ENCODE results near the gene VSTM2L.

DNA sequence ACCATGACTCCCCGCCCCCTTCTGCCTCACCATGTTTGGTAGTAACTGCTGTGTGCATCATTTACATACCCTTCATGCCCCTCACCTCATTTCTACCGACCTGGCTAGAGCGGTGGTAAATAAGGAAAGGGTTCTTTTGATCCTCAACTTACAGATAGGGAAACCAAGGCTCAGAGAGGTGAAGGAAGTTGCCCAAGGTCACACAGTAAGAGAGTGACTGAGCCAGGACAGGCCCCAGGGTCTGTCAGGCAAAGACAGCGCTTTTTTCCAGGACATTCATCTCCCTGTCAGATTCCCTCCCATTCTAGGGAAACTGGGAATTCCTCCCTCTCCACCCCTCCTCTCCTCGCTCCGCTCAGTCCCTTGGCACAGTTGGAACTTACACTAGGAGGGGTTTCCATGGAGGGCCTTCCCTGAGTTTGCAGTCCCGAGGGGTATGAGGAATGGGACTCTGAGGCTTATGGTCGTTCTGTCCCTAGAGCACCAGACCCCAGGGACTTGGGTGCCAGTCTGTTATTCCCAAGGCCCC, 2.0 kb downstream of the VSTM2L start:
- no peak for TF ChIP-seq TAF1 (IDR thresholded peaks at IDR 0.05; ENCODE audit: low read depth)
- TF ChIP-seq, protein P1, sequence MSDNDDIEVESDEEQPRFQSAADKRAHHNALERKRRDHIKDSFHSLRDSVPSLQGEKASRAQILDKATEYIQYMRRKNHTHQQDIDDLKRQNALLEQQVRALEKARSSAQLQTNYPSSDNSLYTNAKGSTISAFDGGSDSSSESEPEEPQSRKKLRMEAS (IDR thresholded peaks at IDR 0.05): no peak
- TF ChIP-seq TEAD4 (IDR thresholded peaks at IDR 0.05): no peak
- no peak for TF ChIP-seq CREB1 (IDR thresholded peaks at IDR 0.05; ENCODE audit: low read depth)
- TF ChIP-seq, protein P2, sequence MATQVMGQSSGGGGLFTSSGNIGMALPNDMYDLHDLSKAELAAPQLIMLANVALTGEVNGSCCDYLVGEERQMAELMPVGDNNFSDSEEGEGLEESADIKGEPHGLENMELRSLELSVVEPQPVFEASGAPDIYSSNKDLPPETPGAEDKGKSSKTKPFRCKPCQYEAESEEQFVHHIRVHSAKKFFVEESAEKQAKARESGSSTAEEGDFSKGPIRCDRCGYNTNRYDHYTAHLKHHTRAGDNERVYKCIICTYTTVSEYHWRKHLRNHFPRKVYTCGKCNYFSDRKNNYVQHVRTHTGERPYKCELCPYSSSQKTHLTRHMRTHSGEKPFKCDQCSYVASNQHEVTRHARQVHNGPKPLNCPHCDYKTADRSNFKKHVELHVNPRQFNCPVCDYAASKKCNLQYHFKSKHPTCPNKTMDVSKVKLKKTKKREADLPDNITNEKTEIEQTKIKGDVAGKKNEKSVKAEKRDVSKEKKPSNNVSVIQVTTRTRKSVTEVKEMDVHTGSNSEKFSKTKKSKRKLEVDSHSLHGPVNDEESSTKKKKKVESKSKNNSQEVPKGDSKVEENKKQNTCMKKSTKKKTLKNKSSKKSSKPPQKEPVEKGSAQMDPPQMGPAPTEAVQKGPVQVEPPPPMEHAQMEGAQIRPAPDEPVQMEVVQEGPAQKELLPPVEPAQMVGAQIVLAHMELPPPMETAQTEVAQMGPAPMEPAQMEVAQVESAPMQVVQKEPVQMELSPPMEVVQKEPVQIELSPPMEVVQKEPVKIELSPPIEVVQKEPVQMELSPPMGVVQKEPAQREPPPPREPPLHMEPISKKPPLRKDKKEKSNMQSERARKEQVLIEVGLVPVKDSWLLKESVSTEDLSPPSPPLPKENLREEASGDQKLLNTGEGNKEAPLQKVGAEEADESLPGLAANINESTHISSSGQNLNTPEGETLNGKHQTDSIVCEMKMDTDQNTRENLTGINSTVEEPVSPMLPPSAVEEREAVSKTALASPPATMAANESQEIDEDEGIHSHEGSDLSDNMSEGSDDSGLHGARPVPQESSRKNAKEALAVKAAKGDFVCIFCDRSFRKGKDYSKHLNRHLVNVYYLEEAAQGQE (IDR thresholded peaks at IDR 0.05; ENCODE audit: low read depth): no peak
- TF ChIP-seq RAD21 (IDR thresholded peaks at IDR 0.05; ENCODE audit: low read depth): no peak
- TF ChIP-seq, protein P3, sequence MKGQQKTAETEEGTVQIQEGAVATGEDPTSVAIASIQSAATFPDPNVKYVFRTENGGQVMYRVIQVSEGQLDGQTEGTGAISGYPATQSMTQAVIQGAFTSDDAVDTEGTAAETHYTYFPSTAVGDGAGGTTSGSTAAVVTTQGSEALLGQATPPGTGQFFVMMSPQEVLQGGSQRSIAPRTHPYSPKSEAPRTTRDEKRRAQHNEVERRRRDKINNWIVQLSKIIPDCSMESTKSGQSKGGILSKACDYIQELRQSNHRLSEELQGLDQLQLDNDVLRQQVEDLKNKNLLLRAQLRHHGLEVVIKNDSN (IDR thresholded peaks at IDR 0.05): no peak

Measured in Ishikawa (cell line).